Kidney epithelial cell (primary cell): ENCODE results near the gene ABCA2. TPM values are rescaled to one million over a fixed set of nuclear protein-coding genes. Genes with fewer than 3 reads are reported as not detected.

ENCODE experiments used
- DNase-seq: peaks from one replicate; pipeline ENCODE4 v3.0.0-alpha.2; 2010; ENCODE audit warnings: low read depth
- H3K27me3 ChIP-seq: 2 replicates; pipeline ENCODE4 v1.6.0; 2011; ENCODE audit warnings: low read length; ENCODE audit not compliant: control insufficient read depth, insufficient read depth
- H3K36me3 ChIP-seq: 2 replicates; pipeline ENCODE4 v1.5.1; 2011; ENCODE audit warnings: low read length; ENCODE audit not compliant: control insufficient read depth, insufficient read depth
- H3K4me3 ChIP-seq: 2 replicates; pipeline ENCODE4 v1.5.1; 2011; ENCODE audit warnings: low read depth, mild to moderate bottlenecking, control low read depth, low read length
- CTCF ChIP-seq: IDR thresholded peaks from 2 replicates; pipeline ENCODE4 v1.5.1; 2011; ENCODE audit warnings: mild to moderate bottlenecking, moderate library complexity, low read length, control low read depth, inconsistent platforms; ENCODE audit not compliant: insufficient read depth, poor library complexity, severe bottlenecking
- total RNA-seq: library from RNA; depleted of rRNA; stranded (reverse); fragments of >200 nt; gene quantifications from 2 replicates; pipeline ENCODE4 v1.2.3, GENCODE V29; 2015

Gene ABCA2
- total RNA-seq, 1 donor from 2014 or later = 5.3 TPM

GRCh38 chr9:137052998-137053943 lies 25.2 kb upstream of the ABCA2 start:
- no peak for TF ChIP-seq CTCF
- Histone ChIP-seq H3K4me3 (peak overlapping the region; percentile 12), H3K27me3 (peaks cover 73% of the 10 kb centered on the region), H3K36me3 (no peaks in the 10 kb centered on the region)
- DNase-seq = no peak

DNA sequence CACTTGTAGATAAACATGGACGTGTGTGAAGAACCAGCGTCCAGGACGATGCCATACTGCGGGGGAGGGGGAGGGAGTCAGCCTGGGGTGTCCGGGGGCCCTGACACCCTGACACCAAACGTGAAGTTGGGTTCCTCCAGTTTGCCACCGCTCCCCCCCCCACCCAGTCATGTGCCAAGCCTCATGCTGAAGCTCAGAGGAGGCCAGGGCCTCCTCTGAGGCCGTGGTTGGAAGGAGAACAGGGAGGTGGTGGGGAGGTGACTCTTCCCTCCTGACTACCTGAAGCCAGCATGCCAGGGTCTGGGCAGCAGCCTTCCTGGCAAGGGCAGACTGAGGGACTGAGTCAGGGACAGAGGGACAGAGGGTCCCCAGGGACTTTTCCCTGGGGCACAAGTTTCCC lies 24.3 kb upstream of the ABCA2 start:
- no peak for DNase-seq
- TF ChIP-seq CTCF = no peak
- no peak overlapping the region for H3K4me3 ChIP-seq
- H3K27me3 ChIP-seq = peaks cover 83% of the 10 kb centered on the region
- H3K36me3 ChIP-seq = no peaks in the 10 kb centered on the region

DNA sequence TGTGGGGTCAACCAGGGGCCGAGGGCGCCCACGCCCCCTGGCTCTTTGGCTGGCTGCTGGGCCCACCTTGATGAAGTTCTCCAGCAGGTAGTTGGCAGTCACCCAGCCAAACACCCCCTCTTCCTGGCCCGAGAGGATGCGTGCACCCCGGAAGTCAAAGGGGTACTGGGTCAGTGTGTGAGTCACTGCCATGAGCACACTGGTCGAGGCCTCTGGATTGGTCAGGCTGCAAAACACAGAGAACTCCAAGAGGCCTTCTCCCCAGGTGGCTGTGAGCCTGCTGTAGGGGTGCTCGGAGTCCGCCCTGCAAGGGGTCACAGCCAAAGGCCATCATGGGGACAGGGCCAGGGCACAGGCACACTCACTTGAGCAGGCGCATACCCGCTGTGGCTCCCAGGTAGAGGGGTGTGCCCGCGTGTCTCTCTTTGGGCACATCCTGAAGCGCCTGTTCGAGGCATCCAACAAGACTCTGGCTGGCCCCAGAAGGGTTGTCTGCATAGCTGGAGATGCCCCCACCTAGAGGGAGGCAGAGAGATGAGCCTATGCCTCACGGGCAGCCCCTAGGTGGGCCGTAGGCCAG lies 23.2 kb upstream of the ABCA2 start:
- Histone ChIP-seq H3K36me3 (no peaks in the 10 kb centered on the region), H3K4me3 (no peak overlapping the region), H3K27me3 (peaks cover 88% of the 10 kb centered on the region)
- TF ChIP-seq CTCF = no peak
- DNase-seq = no peak

DNA sequence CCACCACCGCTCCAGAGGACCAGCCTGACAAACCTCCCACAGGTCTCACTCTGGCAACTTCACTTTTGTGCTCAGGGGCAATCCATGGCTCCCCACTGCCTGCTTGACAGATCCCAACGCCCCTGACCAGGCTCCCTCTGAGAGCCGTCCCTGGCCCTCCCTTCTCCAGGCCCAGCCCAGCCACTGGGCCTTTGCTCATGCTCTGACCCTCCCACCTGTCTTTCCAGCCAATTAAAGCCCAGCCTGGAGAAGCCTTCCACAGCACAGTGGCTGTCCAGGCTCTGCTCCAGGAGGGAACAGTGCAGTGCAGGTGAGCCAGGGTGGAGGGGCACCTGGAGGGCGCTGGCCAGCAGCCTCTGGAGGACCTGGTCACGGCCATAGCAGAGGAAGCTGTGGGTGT lies 22.5 kb upstream of the ABCA2 start:
- DNase-seq = no peak
- H3K4me3 ChIP-seq = no peak overlapping the region
- TF ChIP-seq CTCF = no peak
- H3K36me3 ChIP-seq = no peaks in the 10 kb centered on the region
- H3K27me3 ChIP-seq = peaks cover 83% of the 10 kb centered on the region

GRCh38 chr9:137049544-137050449 lies 21.8 kb upstream of the ABCA2 start:
- TF ChIP-seq CTCF = peak; percentile 64
- Histone ChIP-seq H3K27me3 (peaks cover 76% of the 10 kb centered on the region), H3K36me3 (no peaks in the 10 kb centered on the region), H3K4me3 (no peak overlapping the region)
- no peak for DNase-seq
